Muscle layer of duodenum (tissue), 2 donors: ENCODE results near the gene GP2.
"Not testable (repeated sequence)": the region's sequence is repeated elsewhere in the genome, so short reads cannot be mapped to it uniquely, and the experiment has no call there.

Experiments
- H3K27ac ChIP-seq: one replicate; pipeline ENCODE4 v1.7.0; 2013; ENCODE audit warnings: mild to moderate bottlenecking, low read length
- H3K27me3 ChIP-seq: one replicate; pipeline ENCODE4 v1.7.0; 2013; ENCODE audit warnings: low read depth, mild to moderate bottlenecking, control low read depth, low read length
- H3K36me3 ChIP-seq, 2 donors: one replicate each; pipeline ENCODE4 v1.7.0; 2013; ENCODE audit warnings: low read length in 2 of 2, control low read depth in 1 of 2, mild to moderate bottlenecking in 1 of 2; ENCODE audit not compliant: insufficient read depth in 2 of 2, control insufficient read depth in 1 of 2
- H3K4me1 ChIP-seq, 2 donors: one replicate each; pipeline ENCODE4 v1.7.0; 2013; ENCODE audit warnings: low read length in 2 of 2, mild to moderate bottlenecking in 2 of 2, control low read depth in 1 of 2, moderate library complexity in 1 of 2; ENCODE audit not compliant: insufficient read depth in 2 of 2, control insufficient read depth in 1 of 2
- H3K4me3 ChIP-seq, 2 donors: one replicate each; pipeline ENCODE4 v1.7.0; 2013; ENCODE audit warnings: low read length in 2 of 2, low read depth in 1 of 2, mild to moderate bottlenecking in 1 of 2
- H3K9me3 ChIP-seq, 2 donors: one replicate each; pipeline ENCODE4 v1.7.0; 2013; ENCODE audit warnings: low read length in 2 of 2, control low read depth in 1 of 2, mild to moderate bottlenecking in 1 of 2; ENCODE audit not compliant: control insufficient read depth in 1 of 2
- donor health status: healthy.

Gene GP2

GRCh38 chr16:20314575-20314974 is 12.7 kb downstream of the GP2 start:
- no peak overlapping the region for H3K27ac ChIP-seq
- H3K27me3 ChIP-seq, result no peaks in the 10 kb centered on the region
- no peaks in the 10 kb centered on the region for H3K9me3 ChIP-seq
- no peak overlapping the region for H3K4me3 ChIP-seq
- H3K36me3 ChIP-seq, result no peaks in the 10 kb centered on the region
- no peaks in the 10 kb centered on the region for H3K4me1 ChIP-seq

- Histone ChIP-seq H3K36me3 (no peaks in the 10 kb centered on the region), H3K4me3 (no peak overlapping the region), H3K4me1 (no peaks in the 10 kb centered on the region), H3K9me3 (no peaks in the 10 kb centered on the region), H3K27me3 (no peaks in the 10 kb centered on the region), H3K27ac (no peak overlapping the region)
These were observed 13.6 kb downstream of the GP2 start for GRCh38 chr16:20313741-20314140.

GRCh38 chr16:20312536-20313095 is 14.7 kb downstream of the GP2 start:
- not testable (repeated sequence) for H3K4me1 ChIP-seq, H3K36me3 ChIP-seq

GRCh38 chr16:20311548-20311947 is 15.8 kb downstream of the GP2 start:
- no peaks in the 10 kb centered on the region for H3K36me3 ChIP-seq
- no peaks in the 10 kb centered on the region for H3K27me3 ChIP-seq
- no peaks in the 10 kb centered on the region for H3K9me3 ChIP-seq
- H3K27ac ChIP-seq, result no peak overlapping the region
- no peaks in the 10 kb centered on the region for H3K4me1 ChIP-seq
- no peak overlapping the region for H3K4me3 ChIP-seq

More at GRCh38 chr16:20312536-20313095, 14.7 kb downstream of the GP2 start:
- not testable (repeated sequence) for H3K9me3 ChIP-seq, H3K27me3 ChIP-seq, H3K27ac ChIP-seq, H3K4me3 ChIP-seq

- Histone ChIP-seq H3K27ac (no peak overlapping the region), H3K4me3 (no peak overlapping the region), H3K36me3 (no peaks in the 10 kb centered on the region), H3K27me3 (no peaks in the 10 kb centered on the region), H3K4me1 (no peaks in the 10 kb centered on the region), H3K9me3 (no peaks in the 10 kb centered on the region)
These were observed 16.6 kb downstream of the GP2 start for GRCh38 chr16:20310421-20311395.

GRCh38 chr16:20309786-20310185 is 17.5 kb downstream of the GP2 start:
- Histone ChIP-seq H3K36me3 (no peaks in the 10 kb centered on the region), H3K27me3 (no peaks in the 10 kb centered on the region), H3K27ac (no peak overlapping the region), H3K4me1 (no peaks in the 10 kb centered on the region), H3K4me3 (no peak overlapping the region), H3K9me3 (no peaks in the 10 kb centered on the region)

- Histone ChIP-seq H3K36me3 (no peaks in the 10 kb centered on the region), H3K4me1 (no peaks in the 10 kb centered on the region), H3K9me3 (no peaks in the 10 kb centered on the region), H3K27ac (no peak overlapping the region), H3K27me3 (no peaks in the 10 kb centered on the region), H3K4me3 (no peak overlapping the region)
These were observed 18.3 kb downstream of the GP2 start for GRCh38 chr16:20308801-20309590.

- H3K27ac ChIP-seq, result no peak overlapping the region
- H3K27me3 ChIP-seq, result no peaks in the 10 kb centered on the region
- H3K36me3 ChIP-seq, result no peaks in the 10 kb centered on the region
- H3K4me1 ChIP-seq, result no peaks in the 10 kb centered on the region
- H3K4me3 ChIP-seq, result no peak overlapping the region
- H3K9me3 ChIP-seq, result no peaks in the 10 kb centered on the region
These were observed 19.0 kb downstream of the GP2 start for GRCh38 chr16:20308266-20308665.

- Histone ChIP-seq H3K9me3 (no peaks in the 10 kb centered on the region), H3K4me3 (no peak overlapping the region), H3K36me3 (no peaks in the 10 kb centered on the region), H3K27ac (no peak overlapping the region), H3K4me1 (no peaks in the 10 kb centered on the region), H3K27me3 (no peaks in the 10 kb centered on the region)
These were observed 19.5 kb downstream of the GP2 start for GRCh38 chr16:20307791-20308190.

- no peak overlapping the region for H3K4me3 ChIP-seq
- no peaks in the 10 kb centered on the region for H3K27me3 ChIP-seq
- H3K4me1 ChIP-seq, result no peaks in the 10 kb centered on the region
- no peak overlapping the region for H3K27ac ChIP-seq
- H3K9me3 ChIP-seq, result no peaks in the 10 kb centered on the region
- H3K36me3 ChIP-seq, result no peaks in the 10 kb centered on the region
These were observed 20.1 kb downstream of the GP2 start for GRCh38 chr16:20307240-20307671.

GRCh38 chr16:20306401-20306800 is 20.9 kb downstream of the GP2 start:
- Histone ChIP-seq H3K9me3 (no peaks in the 10 kb centered on the region), H3K4me1 (no peaks in the 10 kb centered on the region), H3K27ac (no peak overlapping the region), H3K36me3 (no peaks in the 10 kb centered on the region), H3K4me3 (no peak overlapping the region), H3K27me3 (no peaks in the 10 kb centered on the region)
